ENCODE results near the gene SAMD1. TPM values are rescaled to one million over a fixed set of nuclear protein-coding genes. Genes with fewer than 3 reads are reported as not detected.

The SAMD1 gene
- total RNA-seq, 1 donor = 23.3 TPM

- no peak overlapping the region for H3K4me3 ChIP-seq (ENCODE audit: low read depth, low read length)
- no peak for DNase-seq (ENCODE audit: low read depth)
- TF ChIP-seq, protein P1, sequence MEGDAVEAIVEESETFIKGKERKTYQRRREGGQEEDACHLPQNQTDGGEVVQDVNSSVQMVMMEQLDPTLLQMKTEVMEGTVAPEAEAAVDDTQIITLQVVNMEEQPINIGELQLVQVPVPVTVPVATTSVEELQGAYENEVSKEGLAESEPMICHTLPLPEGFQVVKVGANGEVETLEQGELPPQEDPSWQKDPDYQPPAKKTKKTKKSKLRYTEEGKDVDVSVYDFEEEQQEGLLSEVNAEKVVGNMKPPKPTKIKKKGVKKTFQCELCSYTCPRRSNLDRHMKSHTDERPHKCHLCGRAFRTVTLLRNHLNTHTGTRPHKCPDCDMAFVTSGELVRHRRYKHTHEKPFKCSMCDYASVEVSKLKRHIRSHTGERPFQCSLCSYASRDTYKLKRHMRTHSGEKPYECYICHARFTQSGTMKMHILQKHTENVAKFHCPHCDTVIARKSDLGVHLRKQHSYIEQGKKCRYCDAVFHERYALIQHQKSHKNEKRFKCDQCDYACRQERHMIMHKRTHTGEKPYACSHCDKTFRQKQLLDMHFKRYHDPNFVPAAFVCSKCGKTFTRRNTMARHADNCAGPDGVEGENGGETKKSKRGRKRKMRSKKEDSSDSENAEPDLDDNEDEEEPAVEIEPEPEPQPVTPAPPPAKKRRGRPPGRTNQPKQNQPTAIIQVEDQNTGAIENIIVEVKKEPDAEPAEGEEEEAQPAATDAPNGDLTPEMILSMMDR (IDR thresholded peaks at IDR 0.05; ENCODE audit: insufficient read depth, low read depth, low read length) = no peak
Measured at GRCh38 chr19:14107581-14108461, 17.3 kb upstream of the SAMD1 start.

GRCh38 chr19:14106840-14107239 lies 16.3 kb upstream of the SAMD1 start:
- TF ChIP-seq, protein P1 (IDR thresholded peaks at IDR 0.05; ENCODE audit: insufficient read depth, low read depth, low read length) = no peak
- no peak for DNase-seq (ENCODE audit: low read depth)
- H3K4me3 ChIP-seq (ENCODE audit: low read depth, low read length) = no peak overlapping the region

GRCh38 chr19:14105680-14106079 lies 15.1 kb upstream of the SAMD1 start:
- H3K4me3 ChIP-seq (ENCODE audit: low read depth, low read length) = no peak overlapping the region
- DNase-seq (ENCODE audit: low read depth) = no peak
- TF ChIP-seq, protein P1 (IDR thresholded peaks at IDR 0.05; ENCODE audit: insufficient read depth, low read depth, low read length) = no peak

- no peak overlapping the region for H3K4me3 ChIP-seq (ENCODE audit: low read depth, low read length)
- TF ChIP-seq, protein P1 (IDR thresholded peaks at IDR 0.05; ENCODE audit: insufficient read depth, low read depth, low read length) = no peak
- no peak for DNase-seq (ENCODE audit: low read depth)
Measured at GRCh38 chr19:14103310-14103709, 12.8 kb upstream of the SAMD1 start.

- TF ChIP-seq, protein P1 (IDR thresholded peaks at IDR 0.05; ENCODE audit: insufficient read depth, low read depth, low read length) = no peak
- no peak for DNase-seq (ENCODE audit: low read depth)
- H3K4me3 ChIP-seq (ENCODE audit: low read depth, low read length) = no peak overlapping the region
Measured at GRCh38 chr19:14102756-14103155, 12.2 kb upstream of the SAMD1 start.

DNA sequence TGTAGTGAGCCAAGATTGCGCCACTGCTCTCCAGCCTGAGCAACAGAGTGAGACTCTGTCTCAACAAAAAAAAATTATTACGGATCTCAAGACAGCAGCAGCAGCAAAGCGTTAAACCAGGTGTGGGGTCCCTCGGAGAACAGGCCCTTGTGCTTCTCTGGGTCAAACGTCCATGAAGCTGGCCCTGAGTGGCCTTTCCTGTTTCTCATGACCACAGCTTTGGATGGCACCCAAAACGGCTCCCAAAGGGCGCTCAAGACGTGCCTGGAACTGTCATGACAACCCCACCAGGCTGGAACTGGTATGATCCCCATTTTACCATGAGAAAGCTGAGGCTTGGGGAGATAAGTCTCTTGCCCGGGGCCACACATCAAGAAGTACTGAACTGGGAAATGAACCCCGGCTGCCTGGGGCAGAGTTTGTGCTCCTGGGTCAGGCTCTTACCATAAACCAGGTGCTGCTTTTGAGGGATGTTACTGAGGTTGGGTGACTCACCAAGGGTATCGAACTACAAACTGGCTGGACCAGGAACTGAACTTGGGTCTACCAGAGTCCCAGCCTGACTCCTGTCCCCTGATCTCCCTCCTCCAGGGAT lies 11.6 kb upstream of the SAMD1 start:
- TF ChIP-seq, protein P1 (IDR thresholded peaks at IDR 0.05; ENCODE audit: insufficient read depth, low read depth, low read length) = no peak
- H3K4me3 ChIP-seq (ENCODE audit: low read depth, low read length) = no peak overlapping the region
- DNase-seq (ENCODE audit: low read depth) = no peak

Data from fibroblast of villous mesenchyme (primary cell).